Activated CD4-positive, alpha-beta T cell treated with anti-CD3 and anti-CD28 coated beads for 48 hours (primary cell): Measurements from ENCODE around the gene RFX2.

ENCODE experiments used
- DNase-seq: peaks from one replicate; pipeline ENCODE4 v3.0.0-alpha.2; 2020

Gene RFX2

DNA sequence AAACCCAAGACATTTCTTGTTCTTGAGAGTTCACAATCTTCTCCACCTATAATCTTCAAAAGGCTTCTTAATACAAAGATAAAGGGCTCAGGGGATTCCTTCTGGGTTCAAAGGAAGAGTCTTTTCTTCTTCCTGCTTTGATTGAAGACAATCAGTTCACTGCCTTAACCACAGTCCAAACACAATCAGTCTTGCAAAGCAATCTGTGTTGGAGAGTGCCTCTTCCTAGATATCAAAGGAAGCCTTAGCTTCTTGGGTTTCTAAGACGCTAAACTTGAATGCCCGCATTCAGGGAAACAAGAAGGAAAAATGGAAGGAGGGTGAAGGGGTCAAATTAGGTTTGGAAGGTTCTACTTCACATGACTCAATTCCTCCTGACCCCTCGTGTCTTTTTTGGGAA is 159.6 kb downstream of the RFX2 start:
- no peak for DNase-seq

DNA sequence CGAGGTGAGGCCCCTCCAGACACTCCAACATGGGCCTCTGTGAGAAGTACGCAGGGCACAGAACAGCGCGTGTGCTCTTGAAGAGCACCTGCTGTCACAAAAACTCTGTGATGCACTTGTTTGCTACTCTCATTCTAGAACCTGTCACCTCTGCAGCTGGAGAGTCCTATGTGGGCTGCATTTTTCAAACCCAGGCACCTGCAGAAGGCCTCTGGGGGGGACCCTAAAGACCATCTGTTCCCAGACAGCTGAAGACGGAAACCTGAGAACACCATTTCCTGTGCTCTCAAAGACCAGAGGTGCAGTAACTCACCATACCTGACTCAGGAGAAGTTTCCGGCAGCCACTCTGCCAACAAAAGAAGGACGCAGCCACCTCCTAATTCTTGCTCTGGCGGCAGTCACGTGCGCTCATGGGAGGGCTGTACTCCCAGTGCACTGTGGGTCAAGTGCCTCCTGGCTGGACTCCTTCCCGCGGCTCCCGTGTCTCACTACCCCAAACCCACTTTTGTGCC is 160.5 kb downstream of the RFX2 start:
- DNase-seq: peak; percentile 54

DNA sequence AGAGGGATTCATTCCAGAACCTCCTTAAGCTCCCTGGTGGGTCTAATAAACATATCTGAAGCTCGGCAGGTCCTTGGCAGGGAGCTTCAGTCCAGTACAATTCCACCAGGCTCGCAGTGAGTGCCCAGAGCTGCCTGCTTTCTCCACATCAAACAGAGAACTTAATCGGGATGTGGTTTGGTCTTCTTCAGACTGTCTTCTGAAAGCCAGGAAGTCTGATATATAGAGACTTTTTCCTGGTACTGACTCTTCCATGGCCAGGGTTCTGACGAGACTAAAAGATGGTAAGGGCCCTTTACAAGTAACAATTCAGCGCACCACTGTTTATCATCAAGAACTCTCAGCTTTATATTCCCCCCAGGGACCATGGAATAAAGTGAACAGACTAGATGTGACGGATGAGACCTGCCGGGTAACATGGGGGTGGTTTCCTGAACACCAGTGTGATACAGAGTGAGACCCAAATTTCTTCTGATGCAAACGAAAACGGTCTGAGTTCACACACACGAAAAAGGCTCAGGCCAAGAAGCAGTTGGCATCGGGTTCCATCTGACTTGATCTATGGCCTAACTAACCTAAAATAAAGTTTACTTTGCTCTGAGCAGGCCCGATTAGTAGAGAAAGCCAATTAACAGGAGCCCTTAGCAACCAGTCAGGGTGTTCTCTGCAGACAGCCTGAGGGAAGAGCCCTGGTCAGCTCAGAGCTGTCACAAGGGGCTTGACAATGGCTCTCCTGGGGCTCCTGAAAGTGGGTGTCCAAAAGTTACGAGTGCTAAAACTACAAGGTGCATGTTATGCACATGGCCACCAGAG is 161.3 kb downstream of the RFX2 start:
- DNase-seq: peak; percentile 28

DNA sequence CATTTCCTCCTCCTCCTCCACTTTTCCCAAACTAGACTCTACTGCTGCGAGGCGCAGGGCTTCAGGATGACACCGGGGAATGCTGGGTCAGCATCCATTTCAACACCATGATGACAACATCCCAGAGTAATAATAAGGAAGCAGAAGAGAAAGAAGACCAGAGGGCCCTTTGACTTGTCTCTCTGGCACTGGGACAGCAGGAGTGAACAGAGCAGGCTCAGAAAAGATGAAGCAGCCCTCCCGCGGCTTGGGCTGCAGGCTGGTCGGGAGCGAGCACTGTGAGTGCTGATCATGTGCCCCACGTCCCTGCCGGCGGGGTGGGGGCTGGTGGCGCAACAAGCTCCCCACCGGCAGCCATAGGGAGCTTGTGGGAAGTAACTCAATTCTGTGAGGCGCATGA is 162.9 kb downstream of the RFX2 start:
- DNase-seq: no peak

DNA sequence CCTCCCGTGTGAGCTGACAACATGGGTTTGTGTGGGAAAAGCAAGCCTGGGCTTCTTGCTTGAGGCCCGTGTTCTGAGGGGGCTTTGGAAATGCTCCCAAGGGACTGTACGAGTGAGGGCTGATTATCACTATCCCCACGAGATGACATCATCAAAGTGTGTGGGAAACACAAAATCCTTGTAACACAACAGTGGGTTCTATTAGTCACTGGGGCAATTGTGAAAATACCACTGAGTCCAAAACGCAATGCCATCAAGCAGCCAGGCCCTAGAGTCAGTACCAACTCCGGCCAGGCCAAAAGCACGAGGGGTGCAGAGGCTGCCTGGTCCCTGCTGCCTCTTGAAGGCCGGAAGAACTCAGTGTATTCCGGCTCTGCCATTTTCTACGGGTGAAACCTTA is 166.7 kb downstream of the RFX2 start:
- DNase-seq: no peak
